ENCODE results near the gene OR51B5.
"Not testable (repeated sequence)": the region's sequence is repeated elsewhere in the genome, so short reads cannot be mapped to it uniquely, and the experiment has no call there.

Gene OR51B5

GRCh38 chr11:5324197-5324596, 19.1 kb downstream of the OR51B5 start, which contains the start of gene OR51B2:
TSS of gene OR51B2 (minus strand) at chr11:5324297. CDS start at chr11:5324297, 0 bp downstream.
- DNase-seq = no peak

DNA sequence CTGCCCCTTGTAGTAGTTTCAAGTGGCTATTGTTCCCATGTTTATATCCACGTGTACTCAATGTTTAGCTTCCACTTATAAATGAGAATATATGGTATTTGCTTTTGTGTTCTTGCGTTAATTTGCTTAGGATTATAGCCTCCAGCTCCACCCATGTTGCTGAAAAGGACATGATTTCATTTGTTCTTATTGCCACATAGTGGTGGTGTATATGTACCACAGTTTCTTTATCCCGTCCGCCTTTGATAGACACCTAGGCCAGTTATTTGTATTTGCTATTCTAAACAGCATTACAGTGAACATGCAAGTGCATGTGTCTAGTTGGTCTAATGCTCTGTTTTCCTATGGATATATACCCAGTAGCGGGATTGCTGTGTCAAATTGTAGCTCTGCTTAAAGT, 26.0 kb downstream of the OR51B5 start:
- no peak for DNase-seq

DNA sequence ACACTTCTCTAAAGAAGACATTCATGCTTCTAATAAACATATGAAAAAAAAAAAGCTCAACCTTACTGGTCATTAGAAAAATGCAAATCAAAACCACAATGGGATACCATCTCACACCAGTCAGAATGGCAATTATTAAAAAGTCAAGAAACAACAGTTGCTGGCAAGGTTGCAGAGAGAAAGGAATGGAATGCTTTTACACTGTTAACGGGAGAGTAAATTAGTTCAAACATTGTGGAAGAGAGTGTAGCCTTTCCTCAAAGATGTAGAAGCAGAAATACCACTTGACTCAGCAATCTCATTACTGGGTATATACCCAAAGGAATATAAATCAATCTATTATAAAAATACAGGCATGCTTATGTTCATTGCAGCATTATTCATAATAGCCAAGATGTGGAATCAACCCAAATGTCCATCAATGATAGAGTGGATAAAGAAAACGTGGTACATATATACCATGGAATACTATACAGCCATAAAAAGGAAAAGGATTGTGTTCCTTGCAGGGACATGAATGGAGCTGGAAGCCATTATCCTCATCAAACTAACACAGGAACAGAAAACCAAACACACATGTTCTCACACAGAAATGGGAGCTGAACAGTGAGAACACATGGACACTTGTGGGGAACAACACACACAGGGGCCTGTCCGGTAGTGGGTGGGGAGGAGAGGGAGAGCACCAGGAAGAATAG, 29.8 kb downstream of the OR51B5 start:
- not testable (repeated sequence) for DNase-seq

DNA sequence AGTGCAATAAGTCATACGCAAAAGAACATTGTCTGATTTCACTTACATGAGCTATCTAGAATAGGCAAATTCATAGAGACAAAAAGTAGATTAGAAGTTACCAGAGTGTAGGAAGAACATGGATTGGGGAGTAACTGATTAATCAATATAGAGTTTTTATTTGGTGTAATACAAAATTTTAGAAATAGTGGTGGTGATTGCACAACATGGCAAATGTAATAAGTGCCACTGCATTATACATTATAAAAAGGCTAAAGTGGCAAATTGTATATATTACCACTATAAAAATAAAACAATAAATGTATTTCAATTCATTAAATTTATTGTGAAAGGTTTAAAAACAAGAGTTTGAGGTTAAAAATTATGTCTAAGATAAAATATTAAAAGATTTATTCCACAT, 32.9 kb downstream of the OR51B5 start:
- no peak for DNase-seq

DNA sequence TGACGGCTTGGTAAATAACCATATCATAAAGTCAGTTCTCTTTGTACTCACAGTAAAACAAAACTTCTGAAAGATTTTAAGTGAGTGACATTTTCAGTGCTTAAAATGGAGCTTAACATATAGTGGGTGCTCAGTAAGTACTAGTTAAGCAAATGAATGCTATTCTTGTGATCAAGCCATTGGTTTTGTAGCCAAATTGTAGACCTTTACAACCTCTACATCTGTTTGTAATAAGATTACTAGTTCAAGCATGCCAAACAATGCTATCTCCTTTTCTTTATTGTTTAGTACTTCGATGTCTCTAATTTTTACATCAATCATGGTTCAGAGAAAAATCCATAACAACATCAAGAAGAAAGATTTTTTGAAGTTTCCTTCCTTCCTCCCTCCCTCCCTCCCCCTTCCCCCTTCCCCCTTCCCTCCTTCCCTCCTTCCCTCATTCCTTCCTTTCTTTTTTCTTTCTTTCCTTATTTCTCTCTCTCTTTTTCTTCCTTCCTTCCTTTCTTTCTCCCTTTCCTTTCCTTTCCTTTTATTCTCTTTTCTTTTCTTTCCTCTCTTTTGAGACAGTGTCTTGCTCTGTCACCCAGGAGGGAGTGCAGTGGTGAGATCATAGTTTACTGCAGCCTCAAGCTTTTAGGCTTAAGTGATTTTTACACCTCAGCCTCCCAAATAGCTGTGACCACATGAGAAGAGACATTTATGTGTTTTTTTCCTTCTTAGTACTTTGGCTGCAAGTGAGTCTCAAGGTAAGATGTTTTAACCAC, 35.9 kb downstream of the OR51B5 start:
- DNase-seq = no peak

DNA sequence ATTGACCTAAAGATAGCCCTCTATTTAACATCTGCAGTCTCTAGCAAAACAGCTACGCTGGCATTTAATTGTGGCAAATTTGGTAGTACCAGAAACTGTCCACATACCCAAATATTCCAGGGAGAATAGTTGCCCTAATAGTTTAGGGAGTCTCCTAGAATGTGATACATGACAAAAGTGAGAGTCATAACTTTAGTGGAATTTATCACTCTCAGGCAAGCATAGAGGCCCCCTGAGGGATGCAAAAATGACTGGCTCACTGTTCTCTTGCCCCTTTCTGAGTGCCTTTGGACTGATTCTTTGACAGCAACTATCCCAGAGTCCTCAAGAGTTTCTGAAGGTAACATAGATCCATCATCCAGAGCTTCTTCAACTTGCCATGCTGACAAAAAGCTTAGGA, 39.3 kb downstream of the OR51B5 start:
- no peak for DNase-seq

DNA sequence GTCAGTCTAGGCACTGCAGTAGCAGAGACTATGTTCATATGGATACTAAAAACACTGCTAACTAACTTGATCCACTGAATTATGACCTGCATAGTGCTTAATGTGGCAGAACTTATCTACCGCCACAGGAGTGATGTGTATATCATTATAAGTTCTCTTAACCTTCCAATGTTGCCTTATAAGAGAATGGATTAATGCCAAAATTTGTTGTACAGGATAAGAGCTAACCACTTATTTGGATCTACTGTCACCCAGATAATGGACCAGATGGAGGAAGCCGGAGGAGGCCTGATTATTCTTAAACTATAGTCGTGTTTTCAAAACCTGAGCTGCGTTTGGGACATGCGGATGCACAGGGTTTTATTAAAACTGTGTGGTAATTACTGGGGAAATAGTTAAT, 39.7 kb downstream of the OR51B5 start:
- DNase-seq = no peak

DNA sequence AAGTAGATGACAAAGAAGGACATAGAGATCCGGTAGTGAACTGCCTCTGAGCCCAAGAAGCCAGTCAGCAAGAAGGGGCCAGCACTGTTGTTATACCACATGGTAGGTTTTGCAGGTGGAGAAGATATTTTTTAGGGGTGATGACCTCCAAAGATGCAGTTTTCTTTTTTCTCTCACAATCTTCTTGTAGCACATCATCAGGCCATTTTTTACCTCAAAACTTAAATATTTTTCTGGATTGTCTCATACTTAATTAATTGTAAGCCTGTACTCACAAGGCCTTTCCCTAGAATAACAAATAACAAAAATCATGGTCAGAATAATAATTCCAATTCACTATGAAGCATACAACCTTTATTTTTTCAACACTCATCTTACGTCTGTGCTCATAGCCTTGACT, 41.5 kb downstream of the OR51B5 start, which contains the start of gene OR51B4:
Gene OR51B4 (minus strand): TSS at position 101 of the 400 bp plus-strand sequence. CDS start 0 bp downstream, at position 101.
- DNase-seq = no peak

DNA sequence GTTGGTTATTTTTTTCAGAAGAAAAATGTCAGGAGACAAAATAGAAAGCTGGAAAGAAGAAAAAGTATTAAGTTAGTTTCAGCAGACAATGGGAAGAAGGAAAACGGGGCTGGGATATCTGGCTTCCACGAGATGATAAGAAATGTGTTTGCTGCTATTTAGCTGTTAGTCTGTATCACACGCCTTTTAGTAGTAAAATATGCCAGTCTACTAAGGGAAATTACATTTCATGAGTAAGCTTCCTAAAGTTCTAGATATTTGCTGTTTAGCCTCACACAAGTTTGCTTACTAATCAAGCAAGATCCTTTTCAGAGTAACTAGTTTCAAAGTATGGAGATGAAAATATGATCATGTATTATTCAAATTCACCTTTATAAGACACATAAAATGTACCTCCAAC, 43.1 kb downstream of the OR51B5 start:
- no peak for DNase-seq

GRCh38 chr11:5298451-5298850, 44.9 kb downstream of the OR51B5 start:
- no peak for DNase-seq

- no peak for DNase-seq
Observed at GRCh38 chr11:5297721-5298323, 45.5 kb downstream of the OR51B5 start.

- not testable (repeated sequence) for DNase-seq
Observed at GRCh38 chr11:5294342-5294995, 48.9 kb downstream of the OR51B5 start.

DNA sequence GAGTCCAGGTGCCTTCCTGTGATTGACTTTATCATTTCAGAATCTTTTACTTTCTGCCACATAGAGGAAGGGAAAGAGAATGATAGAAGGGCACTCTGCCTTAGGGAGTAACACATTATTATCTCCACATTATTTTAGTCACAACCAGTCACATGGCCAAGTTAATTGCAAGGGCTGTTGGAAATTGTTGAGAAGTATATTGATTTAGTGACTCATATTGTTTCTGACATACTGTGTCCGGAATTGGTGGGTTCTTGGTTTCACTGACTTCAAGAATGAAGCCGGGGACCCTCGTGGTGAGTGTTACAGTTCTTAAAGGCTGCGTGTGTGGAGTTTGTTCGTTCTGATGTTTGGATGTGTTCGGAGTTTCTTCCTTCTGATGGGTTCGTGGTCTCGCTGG, 50.3 kb downstream of the OR51B5 start:
- no peak for DNase-seq

Data from NCI-H1436 treated with DMSO at 0.1 percent for 48 hours (cell line).